HG03196 (cell line): ENCODE results near the gene ARMCX1.
"Not testable (repeated sequence)": the region's sequence is repeated elsewhere in the genome, so short reads cannot be mapped to it uniquely, and the experiment has no call there.

Experiments
- ATAC-seq: cut with Tn5 transposase; IDR thresholded peaks from one replicate; pipeline ENCODE4 v1.9.1; 2021; ENCODE audit not compliant: unreplicated experiment

Gene ARMCX1

GRCh38 chrX:101550362-101550750 is at the start of gene ARMCX1:
TSS of gene ARMCX1 (plus strand) at chrX:101550547. CDS start at chrX:101552931, 2,384 bp downstream.
- ATAC-seq, result no peak

- not testable (repeated sequence) for ATAC-seq
Measured at GRCh38 chrX:101502929-101503328, 47.4 kb upstream of the ARMCX1 start.

- ATAC-seq, result no peak
Measured at GRCh38 chrX:101507372-101507771, 43.0 kb upstream of the ARMCX1 start.

GRCh38 chrX:101507986-101508385 is 42.4 kb upstream of the ARMCX1 start:
- no peak for ATAC-seq

- no peak for ATAC-seq
Measured at GRCh38 chrX:101530944-101531343, 19.4 kb upstream of the ARMCX1 start.

- no peak for ATAC-seq
Measured at GRCh38 chrX:101539116-101539515, 11.2 kb upstream of the ARMCX1 start.

- ATAC-seq, result no peak
Measured at GRCh38 chrX:101550751-101551379, 518 bp downstream of the ARMCX1 start.

- no peak for ATAC-seq
Measured at GRCh38 chrX:101551380-101551767, 1.0 kb downstream of the ARMCX1 start.

- ATAC-seq, result no peak
Measured at GRCh38 chrX:101552714-101553113, 2.4 kb downstream of the ARMCX1 start.

- no peak for ATAC-seq
Measured at GRCh38 chrX:101564651-101565050, 14.3 kb downstream of the ARMCX1 start.

- ATAC-seq, result peak; percentile 99
Measured at GRCh38 chrX:101595739-101596419, 45.5 kb downstream of the ARMCX1 start.

- not testable (repeated sequence) for ATAC-seq
Measured at GRCh38 chrX:101599592-101599991, 49.2 kb downstream of the ARMCX1 start.

GRCh38 chrX:101602077-101602476 is 51.7 kb downstream of the ARMCX1 start:
- ATAC-seq, result no peak
